Measurements from ENCODE around the gene STRIP2.

The STRIP2 gene

GRCh38 chr7:129458171-129458570, 23.9 kb downstream of the STRIP2 start:
- no peak overlapping the region for H3K4me3 Mint-ChIP-seq
- no peaks in the 10 kb centered on the region for H3K4me1 Mint-ChIP-seq
- H3K27ac Mint-ChIP-seq = no peak overlapping the region
- H3K27me3 Mint-ChIP-seq (ENCODE audit: low read depth) = no peaks in the 10 kb centered on the region
- no peak for TF ChIP-seq CTCF (IDR thresholded peaks at IDR 0.05; ENCODE audit: unreplicated experiment in 3 of 3)
- no peaks in the 10 kb centered on the region for H3K9me3 Mint-ChIP-seq
- H3K36me3 Mint-ChIP-seq (ENCODE audit: low read depth) = peaks cover 12% of the 10 kb centered on the region

- Mint-ChIP-seq H3K36me3 (ENCODE audit: low read depth) (peaks cover 7% of the 10 kb centered on the region), H3K27ac (no peak overlapping the region), H3K9me3 (no peaks in the 10 kb centered on the region), H3K27me3 (ENCODE audit: low read depth) (no peaks in the 10 kb centered on the region), H3K4me1 (no peaks in the 10 kb centered on the region), H3K4me3 (no peak overlapping the region)
- no peak for TF ChIP-seq CTCF (IDR thresholded peaks at IDR 0.05; ENCODE audit: unreplicated experiment in 3 of 3)
These were observed 27.6 kb downstream of the STRIP2 start for GRCh38 chr7:129461809-129462208.

- Mint-ChIP-seq H3K27me3 (ENCODE audit: low read depth) (no peaks in the 10 kb centered on the region), H3K36me3 (ENCODE audit: low read depth) (peaks cover 7% of the 10 kb centered on the region), H3K9me3 (no peaks in the 10 kb centered on the region), H3K4me1 (no peaks in the 10 kb centered on the region), H3K4me3 (no peak overlapping the region), H3K27ac (no peak overlapping the region)
- TF ChIP-seq CTCF (IDR thresholded peaks at IDR 0.05; ENCODE audit: unreplicated experiment in 3 of 3) = no peak
These were observed 28.2 kb downstream of the STRIP2 start for GRCh38 chr7:129462420-129462819.

- H3K4me1 Mint-ChIP-seq = no peaks in the 10 kb centered on the region
- H3K4me3 Mint-ChIP-seq = no peak overlapping the region
- H3K36me3 Mint-ChIP-seq (ENCODE audit: low read depth) = peaks cover under 1% of the 10 kb centered on the region
- TF ChIP-seq CTCF (IDR thresholded peaks at IDR 0.05; ENCODE audit: unreplicated experiment in 3 of 3) = no peak
- H3K27me3 Mint-ChIP-seq (ENCODE audit: low read depth) = no peaks in the 10 kb centered on the region
- no peaks in the 10 kb centered on the region for H3K9me3 Mint-ChIP-seq
- H3K27ac Mint-ChIP-seq = no peak overlapping the region
These were observed 30.0 kb downstream of the STRIP2 start for GRCh38 chr7:129464194-129464593.

GRCh38 chr7:129465080-129465479, 30.8 kb downstream of the STRIP2 start:
- no peak for TF ChIP-seq CTCF (IDR thresholded peaks at IDR 0.05; ENCODE audit: unreplicated experiment in 3 of 3)
- Mint-ChIP-seq H3K27ac (no peak overlapping the region), H3K4me1 (no peaks in the 10 kb centered on the region), H3K36me3 (ENCODE audit: low read depth) (no peaks in the 10 kb centered on the region), H3K27me3 (ENCODE audit: low read depth) (peaks cover 3% of the 10 kb centered on the region), H3K9me3 (no peaks in the 10 kb centered on the region), H3K4me3 (no peak overlapping the region)

GRCh38 chr7:129466796-129467195, 32.6 kb downstream of the STRIP2 start:
- Mint-ChIP-seq H3K27me3 (ENCODE audit: low read depth) (peaks cover 4% of the 10 kb centered on the region), H3K36me3 (ENCODE audit: low read depth) (no peaks in the 10 kb centered on the region), H3K4me3 (no peak overlapping the region), H3K27ac (no peak overlapping the region), H3K9me3 (no peaks in the 10 kb centered on the region), H3K4me1 (no peaks in the 10 kb centered on the region)
- no peak for TF ChIP-seq CTCF (IDR thresholded peaks at IDR 0.05; ENCODE audit: unreplicated experiment in 3 of 3)
